GM21529 (cell line): ENCODE results near the gene PPM1D.
"Not testable (repeated sequence)": the region's sequence is repeated elsewhere in the genome, so short reads cannot be mapped to it uniquely, and the experiment has no call there.

Experiments used
- ATAC-seq: cut with Tn5 transposase; IDR thresholded peaks from one replicate; pipeline ENCODE4 v1.9.1; 2021; ENCODE audit not compliant: unreplicated experiment

Gene PPM1D

DNA sequence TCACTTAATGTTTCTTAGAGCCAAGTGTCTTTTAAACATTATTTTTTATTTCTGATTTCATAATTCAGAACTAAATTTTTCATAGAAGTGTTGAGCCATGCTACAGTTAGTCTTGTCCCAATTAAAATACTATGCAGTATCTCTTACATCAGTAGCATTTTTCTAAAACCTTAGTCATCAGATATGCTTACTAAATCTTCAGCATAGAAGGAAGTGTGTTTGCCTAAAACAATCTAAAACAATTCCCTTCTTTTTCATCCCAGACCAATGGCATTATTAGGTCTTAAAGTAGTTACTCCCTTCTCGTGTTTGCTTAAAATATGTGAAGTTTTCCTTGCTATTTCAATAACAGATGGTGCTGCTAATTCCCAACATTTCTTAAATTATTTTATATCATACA, 64.0 kb downstream of the PPM1D start:
- no peak for ATAC-seq

DNA sequence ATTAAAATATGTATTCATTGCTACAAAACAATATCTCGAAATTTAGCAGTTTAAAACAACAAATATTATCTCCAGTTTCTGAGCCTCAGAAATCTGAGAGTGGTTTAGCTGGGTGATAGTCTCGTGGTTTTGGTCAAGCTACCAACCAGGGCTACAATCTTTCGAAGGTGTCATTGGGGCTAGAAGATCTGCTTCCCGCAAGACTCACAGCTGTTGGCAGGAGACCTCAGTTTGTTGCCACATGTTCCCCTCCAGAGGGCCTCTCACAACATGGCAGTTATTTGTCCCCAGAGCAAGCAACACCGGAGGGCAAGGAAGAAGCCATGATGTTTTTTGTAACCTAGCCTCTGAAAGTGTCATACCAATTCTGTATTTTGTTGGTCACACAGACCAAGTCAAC, 65.6 kb downstream of the PPM1D start:
- no peak for ATAC-seq

GRCh38 chr17:60668741-60669140, 68.7 kb downstream of the PPM1D start:
- not testable (repeated sequence) for ATAC-seq

- ATAC-seq = no peak
Measured at GRCh38 chr17:60671482-60671881, 71.5 kb downstream of the PPM1D start.

GRCh38 chr17:60674637-60675036, 74.6 kb downstream of the PPM1D start:
- ATAC-seq = not testable (repeated sequence)

GRCh38 chr17:60675997-60676396, 76.0 kb downstream of the PPM1D start:
- no peak for ATAC-seq

- no peak for ATAC-seq
Measured at GRCh38 chr17:60676758-60677307, 76.8 kb downstream of the PPM1D start.

- peak; percentile 97 for ATAC-seq
Measured at GRCh38 chr17:60677308-60678117, 77.5 kb downstream of the PPM1D start, which contains the start of gene BCAS3. BCAS3 (plus strand) TSS chr17:60677851.

DNA sequence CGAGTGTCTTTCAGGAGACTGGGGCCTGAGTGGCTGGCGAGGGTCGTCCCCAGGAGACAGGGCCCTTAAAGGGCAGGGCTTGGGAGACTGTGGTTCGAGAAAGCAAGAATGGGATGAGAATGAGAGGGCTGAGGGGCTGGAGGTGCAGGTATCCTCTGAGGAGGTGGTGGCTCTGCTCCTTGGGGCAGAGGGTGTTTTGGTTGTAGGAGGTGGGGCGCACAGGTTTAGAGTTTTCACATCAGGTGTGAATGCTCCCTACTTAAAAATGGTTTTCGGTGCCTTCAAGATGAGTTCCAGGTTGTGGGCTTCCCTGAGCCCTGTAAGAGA, 78.1 kb downstream of the PPM1D start:
- ATAC-seq = no peak

DNA sequence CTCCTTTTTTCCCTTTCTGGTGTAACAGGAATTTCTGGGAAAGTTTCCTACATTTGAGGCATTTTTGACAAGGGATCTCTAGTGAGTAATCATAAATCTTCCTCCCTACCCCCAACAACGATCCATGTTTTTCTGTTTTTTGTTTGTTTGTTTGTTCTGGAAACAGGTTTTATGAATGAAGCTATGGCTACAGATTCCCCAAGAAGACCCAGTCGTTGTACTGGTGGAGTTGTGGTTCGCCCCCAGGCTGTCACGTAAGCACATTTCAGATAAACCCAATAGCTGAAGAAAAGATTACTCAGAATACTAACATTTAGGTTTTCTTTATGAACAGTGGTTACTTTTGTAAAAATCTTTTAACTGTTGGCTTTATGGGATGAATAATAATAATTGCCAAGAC, 79.3 kb downstream of the PPM1D start:
- ATAC-seq = no peak

DNA sequence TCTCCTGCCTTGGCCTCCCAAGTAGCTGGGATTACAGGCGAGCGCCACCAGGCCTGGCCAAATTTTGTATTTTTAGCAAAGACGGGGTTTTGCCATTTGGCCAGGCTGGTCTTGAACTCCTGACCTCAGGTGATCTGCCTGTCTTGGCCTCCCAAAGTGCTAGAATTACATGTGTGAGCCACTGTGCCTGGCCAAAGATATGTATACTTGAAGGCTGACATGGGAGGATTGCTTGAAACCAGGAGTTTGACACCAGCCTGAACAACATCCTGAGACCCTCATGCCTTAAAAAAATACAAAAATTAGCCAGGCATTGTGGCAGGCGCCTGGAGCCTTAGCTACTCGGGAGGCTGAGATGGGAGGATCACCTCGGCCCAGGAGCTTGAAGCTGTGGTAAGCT, 80.8 kb downstream of the PPM1D start:
- no peak for ATAC-seq

DNA sequence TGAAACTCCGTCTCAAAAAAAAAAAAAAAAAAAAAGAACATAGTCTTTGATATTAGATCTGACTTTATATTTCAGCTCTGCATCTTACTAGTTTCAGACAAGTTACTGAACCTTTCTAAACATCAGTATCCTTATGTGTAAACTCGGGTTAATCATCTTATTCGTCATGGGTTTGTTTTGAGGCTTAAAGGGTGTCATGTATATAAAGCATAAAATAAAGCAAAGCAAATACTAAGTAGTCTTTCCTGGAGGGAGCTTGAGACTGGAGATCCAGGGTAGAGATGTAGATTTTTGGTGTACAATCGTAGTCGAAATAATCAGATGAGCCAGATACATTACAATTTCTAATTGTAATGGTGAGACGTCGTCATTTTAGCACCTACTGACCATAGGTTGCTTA, 85.4 kb downstream of the PPM1D start:
- ATAC-seq = no peak

DNA sequence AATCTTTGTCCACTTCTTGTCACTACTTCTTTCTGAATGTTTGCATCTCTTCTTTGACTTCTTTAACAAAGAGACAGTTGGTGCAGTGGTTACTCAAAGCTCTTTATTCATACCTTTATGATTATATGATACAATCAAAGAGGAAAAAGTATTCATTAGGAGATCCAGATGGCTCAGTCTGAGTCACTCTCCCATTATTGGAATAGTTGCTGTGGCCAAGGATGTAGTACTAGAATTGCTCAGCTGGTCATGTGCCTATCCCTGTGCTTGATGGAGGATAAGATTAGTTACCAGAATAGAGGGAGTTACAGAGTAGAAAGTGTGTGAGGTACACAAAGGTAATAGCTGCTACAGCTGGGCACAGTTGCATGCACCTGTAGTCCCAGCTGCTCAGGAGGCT, 96.0 kb downstream of the PPM1D start:
- ATAC-seq = no peak

DNA sequence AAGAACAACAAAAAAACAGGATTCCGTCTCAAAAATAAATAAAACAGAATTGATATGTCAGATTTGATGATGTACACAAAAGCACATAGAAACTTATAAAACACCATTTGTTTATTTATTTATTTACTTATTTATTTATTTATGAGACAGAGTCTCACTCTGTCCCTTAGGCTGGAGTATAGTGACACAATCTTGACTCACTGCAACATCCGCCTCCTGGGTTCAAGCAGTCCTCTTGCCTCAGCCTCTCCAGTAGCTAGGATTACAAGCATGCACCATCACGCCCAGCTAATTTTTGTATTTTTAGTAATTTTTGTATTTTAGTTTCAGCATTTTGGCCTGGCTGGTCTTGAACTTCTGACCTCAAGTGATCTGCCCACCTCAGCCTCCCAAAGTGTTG, 99.1 kb downstream of the PPM1D start:
- ATAC-seq = no peak

DNA sequence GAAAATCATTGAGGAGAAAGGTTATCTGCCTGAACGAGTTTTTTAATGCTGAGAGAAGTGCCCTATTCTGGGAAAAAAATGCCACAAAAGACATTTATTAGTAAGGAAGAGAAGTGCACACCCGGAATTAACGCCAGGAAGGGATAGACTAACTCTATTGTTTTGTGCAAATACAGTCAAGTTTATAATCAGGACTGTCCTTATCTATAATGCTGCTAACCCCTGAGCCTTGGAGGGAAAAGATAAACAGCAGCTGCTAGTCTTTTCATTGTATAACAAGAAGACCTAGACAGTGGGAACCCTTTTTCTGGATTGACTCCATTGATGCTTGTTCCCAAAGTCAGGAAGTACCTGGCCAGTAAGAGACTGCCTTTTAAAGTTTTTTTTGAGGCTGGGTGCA, 104.2 kb downstream of the PPM1D start:
- ATAC-seq = no peak

- ATAC-seq = no peak
Measured at GRCh38 chr17:60712675-60713074, 112.7 kb downstream of the PPM1D start.

DNA sequence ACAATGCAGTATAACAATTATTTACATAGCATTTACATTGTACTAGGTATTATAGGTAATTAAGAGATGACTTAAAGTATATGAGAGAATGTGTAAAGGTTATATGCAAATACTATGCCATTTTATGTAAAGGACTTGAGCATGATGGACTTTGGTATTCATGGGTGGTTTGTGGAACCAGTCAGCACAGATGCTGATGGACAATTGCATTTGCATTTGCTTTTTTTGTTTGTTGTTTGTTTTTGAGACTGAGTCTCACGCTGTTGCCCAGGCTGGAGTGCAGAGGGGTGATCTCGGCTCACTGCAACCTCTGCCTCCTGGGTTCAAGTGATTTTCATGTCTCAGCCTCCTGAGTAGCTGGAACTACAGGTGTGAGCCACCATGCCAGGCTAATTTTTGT, 113.6 kb downstream of the PPM1D start:
- no peak for ATAC-seq
